WERI-Rb-1 (cell line): ENCODE data around the gene MRM3.

ENCODE experiments used
- DNase-seq: peaks from one replicate; pipeline ENCODE4 v3.0.0-alpha.2; 2020
- H3K27ac ChIP-seq: fragments of 250-450 bp; sonication (Bioruptor Pico); 2 replicates; pipeline ENCODE4 v1.5.1; 2020; ENCODE audit warnings: mild to moderate bottlenecking, moderate library complexity
- H3K27me3 ChIP-seq: fragments of 250-450 bp; sonication (Bioruptor Pico); 2 replicates; pipeline ENCODE4 v1.5.1; 2021; ENCODE audit warnings: mild to moderate bottlenecking, low read depth, moderate library complexity; ENCODE audit not compliant: insufficient read depth, severe bottlenecking
- H3K36me3 ChIP-seq: fragments of 250-450 bp; sonication (Bioruptor Pico); 2 replicates; pipeline ENCODE4 v1.5.1; 2020; ENCODE audit warnings: mild to moderate bottlenecking, moderate library complexity
- H3K4me3 ChIP-seq: 2 replicates; pipeline ENCODE4 v1.5.1; 2011; ENCODE audit warnings: low read depth, mild to moderate bottlenecking, control low read depth, low read length
- H3K9me3 ChIP-seq: fragments of 250-450 bp; sonication (Bioruptor Pico); 2 replicates; pipeline ENCODE4 v1.5.1; 2021; ENCODE audit warnings: mild to moderate bottlenecking, moderate library complexity; ENCODE audit not compliant: severe bottlenecking
- TF ChIP-seq, protein P1 (sequence below): IDR thresholded peaks from 2 replicates; pipeline ENCODE4 v1.5.1; 2011; ENCODE audit warnings: low read depth, mild to moderate bottlenecking, control low read depth, inconsistent platforms, low read length

Gene MRM3

DNA sequence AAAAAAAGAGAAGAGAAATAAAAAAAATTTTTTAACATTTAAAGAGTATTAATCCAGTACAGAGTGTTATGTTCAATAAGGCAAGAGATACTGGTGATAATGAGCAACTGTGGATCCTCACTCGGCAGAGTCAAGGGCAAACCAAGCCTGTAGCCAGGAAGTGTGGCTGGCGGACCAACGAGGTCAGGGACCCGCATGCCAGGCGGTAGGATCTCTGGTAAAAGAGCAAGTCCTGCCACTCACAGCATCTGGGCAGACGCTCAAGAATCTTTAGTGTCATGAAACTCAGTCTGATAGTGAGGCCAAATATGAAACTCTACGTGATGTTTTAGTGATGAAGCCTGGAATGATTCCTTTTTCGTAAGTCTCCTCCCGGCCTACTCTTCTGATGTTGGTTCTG, 21.8 kb upstream of the MRM3 start:
- Histone ChIP-seq H3K36me3 (peaks cover 71% of the 10 kb centered on the region), H3K27me3 (no peaks in the 10 kb centered on the region), H3K9me3 (no peaks in the 10 kb centered on the region), H3K27ac (no peak overlapping the region), H3K4me3 (no peak overlapping the region)
- DNase-seq, result no peak
- TF ChIP-seq, protein P1, sequence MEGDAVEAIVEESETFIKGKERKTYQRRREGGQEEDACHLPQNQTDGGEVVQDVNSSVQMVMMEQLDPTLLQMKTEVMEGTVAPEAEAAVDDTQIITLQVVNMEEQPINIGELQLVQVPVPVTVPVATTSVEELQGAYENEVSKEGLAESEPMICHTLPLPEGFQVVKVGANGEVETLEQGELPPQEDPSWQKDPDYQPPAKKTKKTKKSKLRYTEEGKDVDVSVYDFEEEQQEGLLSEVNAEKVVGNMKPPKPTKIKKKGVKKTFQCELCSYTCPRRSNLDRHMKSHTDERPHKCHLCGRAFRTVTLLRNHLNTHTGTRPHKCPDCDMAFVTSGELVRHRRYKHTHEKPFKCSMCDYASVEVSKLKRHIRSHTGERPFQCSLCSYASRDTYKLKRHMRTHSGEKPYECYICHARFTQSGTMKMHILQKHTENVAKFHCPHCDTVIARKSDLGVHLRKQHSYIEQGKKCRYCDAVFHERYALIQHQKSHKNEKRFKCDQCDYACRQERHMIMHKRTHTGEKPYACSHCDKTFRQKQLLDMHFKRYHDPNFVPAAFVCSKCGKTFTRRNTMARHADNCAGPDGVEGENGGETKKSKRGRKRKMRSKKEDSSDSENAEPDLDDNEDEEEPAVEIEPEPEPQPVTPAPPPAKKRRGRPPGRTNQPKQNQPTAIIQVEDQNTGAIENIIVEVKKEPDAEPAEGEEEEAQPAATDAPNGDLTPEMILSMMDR, result no peak

DNA sequence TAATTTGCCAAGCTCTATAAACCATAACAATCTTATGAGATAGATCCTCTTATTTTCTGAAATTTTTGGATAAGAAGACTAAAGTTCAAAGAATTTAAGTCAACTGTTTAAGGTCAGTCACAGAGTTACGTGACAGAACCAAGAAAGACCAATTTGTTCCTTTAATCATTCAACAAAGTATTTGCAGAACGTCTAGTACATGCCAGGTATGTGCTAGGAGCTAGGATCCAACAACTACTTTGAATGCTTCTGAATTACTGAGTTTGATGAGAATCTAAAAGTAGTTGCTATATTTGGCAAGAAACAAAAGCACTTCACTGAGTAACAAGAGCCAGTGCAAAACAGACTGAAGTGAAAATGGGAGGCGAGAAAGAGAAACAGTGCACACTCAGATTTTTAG, 15.1 kb upstream of the MRM3 start:
- Histone ChIP-seq H3K36me3 (peaks cover 65% of the 10 kb centered on the region), H3K27ac (no peak overlapping the region), H3K9me3 (no peaks in the 10 kb centered on the region), H3K4me3 (no peak overlapping the region), H3K27me3 (no peaks in the 10 kb centered on the region)
- no peak for DNase-seq
- TF ChIP-seq, protein P1, result no peak

DNA sequence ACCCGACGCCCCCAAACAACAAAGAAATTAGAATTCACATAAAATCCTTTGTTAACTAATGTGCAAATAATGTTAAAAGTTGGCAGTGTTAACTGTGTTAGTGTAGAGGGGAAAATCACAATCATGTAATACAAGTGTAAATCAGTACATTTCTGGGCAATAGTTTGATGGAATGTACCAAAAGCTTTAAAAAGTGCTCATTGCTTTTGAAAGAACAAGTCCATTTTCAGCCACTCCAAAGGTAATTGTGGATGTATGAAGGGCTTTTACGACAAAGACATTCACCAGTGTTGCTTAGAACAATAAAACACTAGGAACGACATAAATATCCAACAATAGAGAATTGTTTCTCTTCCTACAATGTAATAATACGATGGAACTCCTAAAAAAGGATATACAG, 9.1 kb upstream of the MRM3 start:
- Histone ChIP-seq H3K27me3 (no peaks in the 10 kb centered on the region), H3K4me3 (no peak overlapping the region), H3K36me3 (peaks cover 75% of the 10 kb centered on the region), H3K27ac (no peak overlapping the region), H3K9me3 (no peaks in the 10 kb centered on the region)
- TF ChIP-seq, protein P1, result no peak
- no peak for DNase-seq

DNA sequence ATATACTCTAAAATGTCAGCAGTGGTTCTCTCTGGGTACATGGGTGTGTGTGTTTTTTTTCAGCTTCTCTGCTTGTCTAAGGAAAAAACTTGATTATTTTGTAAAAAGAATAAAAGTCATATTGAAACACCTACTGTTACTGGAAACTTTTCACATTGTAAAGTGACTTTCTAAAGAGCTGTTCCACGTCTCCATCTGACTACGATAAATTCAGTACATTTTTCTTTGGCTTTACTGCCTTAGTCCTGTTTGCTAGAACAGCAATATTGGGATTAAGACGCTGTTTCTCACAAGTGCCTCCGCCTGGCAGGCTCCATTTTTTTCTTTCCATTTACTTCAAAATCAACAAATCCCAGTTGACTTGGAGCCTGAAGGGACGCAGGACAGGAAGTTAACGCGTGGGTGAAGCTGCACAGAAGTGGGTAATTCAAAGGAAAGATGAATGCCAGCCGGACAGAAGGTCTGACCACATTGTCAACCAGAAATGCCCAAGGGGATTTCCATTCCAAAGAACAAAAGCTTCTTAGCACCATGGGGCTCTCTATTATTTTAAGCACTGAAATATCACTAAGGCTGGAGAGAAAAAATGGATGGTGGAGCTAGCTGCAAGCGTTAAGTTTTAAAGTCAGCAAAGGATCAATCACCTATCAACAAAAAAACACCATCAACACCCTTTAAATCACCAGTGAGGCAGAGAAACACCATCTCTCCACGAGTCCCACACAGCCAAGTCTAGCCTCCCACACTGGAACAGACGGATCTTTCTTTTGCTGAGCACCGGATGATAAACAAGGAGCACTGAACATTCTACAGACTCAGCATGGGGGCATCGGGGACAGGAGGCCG, 8.5 kb upstream of the MRM3 start:
- H3K4me3 ChIP-seq, result no peak overlapping the region
- H3K36me3 ChIP-seq, result peaks cover 81% of the 10 kb centered on the region
- TF ChIP-seq, protein P1, result no peak
- no peak for DNase-seq
- no peaks in the 10 kb centered on the region for H3K27me3 ChIP-seq
- no peak overlapping the region for H3K27ac ChIP-seq
- no peaks in the 10 kb centered on the region for H3K9me3 ChIP-seq

DNA sequence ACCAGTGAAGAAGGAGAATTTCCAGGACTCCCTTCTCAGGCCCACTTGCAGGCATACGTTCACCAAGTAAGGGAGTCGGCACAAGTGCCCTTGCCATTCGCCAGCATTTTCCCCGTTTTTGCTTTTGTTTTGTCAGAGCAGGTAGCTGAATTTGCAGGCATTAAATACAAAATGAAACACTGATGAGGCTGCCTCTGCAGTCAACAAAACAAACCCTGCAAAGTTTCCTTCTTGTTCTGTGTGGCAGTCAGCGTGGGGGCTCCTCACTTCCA, 7.9 kb upstream of the MRM3 start:
- Histone ChIP-seq H3K27me3 (no peaks in the 10 kb centered on the region), H3K36me3 (peaks cover 85% of the 10 kb centered on the region), H3K27ac (no peak overlapping the region), H3K9me3 (no peaks in the 10 kb centered on the region), H3K4me3 (no peak overlapping the region)
- TF ChIP-seq, protein P1, result no peak
- DNase-seq, result no peak

DNA sequence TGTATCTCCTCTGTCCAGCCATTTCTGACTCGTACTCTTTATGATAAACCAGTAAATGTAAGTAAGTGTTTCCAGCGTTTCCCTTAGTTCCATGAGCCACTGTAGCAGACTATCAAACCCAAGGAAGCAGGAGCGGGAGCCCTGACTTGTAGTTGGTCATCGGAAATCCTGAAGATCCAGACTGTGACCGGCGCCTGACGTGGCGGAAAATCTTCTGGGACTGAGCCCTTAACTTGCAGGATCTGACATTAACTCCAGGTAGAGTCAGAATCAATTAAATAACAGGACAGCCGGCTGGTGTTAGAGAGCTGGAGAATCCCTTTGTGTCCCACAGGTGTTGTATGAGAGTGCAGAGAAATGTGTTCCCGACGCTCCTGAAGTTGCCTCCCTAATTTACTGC, 4.1 kb upstream of the MRM3 start:
- TF ChIP-seq, protein P1, result no peak
- DNase-seq, result no peak
- Histone ChIP-seq H3K9me3 (no peaks in the 10 kb centered on the region), H3K27ac (no peak overlapping the region), H3K36me3 (peaks cover 64% of the 10 kb centered on the region), H3K27me3 (no peaks in the 10 kb centered on the region), H3K4me3 (no peak overlapping the region)
